MCF 10A (cell line): ENCODE data around the gene KDM2A. TPM values are rescaled to one million over a fixed set of nuclear protein-coding genes. Genes with fewer than 3 reads are reported as not detected.
A peak's percentile ranks its signal among the peaks of the same experiment; 100 is the strongest.

Source experiments
- BruUV-seq: library from RNA; stranded (reverse); fragments of 400-500 nt; replicated peaks from 2 replicates; lab custom pipeline; 2021; lab: Mats Ljungman, UMichigan
- CTCF ChIA-PET: fragments of 300-600 bp; sonication (Branson Sonifier 250); formaldehyde crosslinking; extraction: SDS; loops from one replicate; lab custom pipeline; 2021; ENCODE audit warnings: antibody characterized with exemption, inconsistent platforms; lab: Yijun Ruan, JAX
- POLR2A ChIA-PET: fragments of 300-600, 350-650 bp; sonication (Branson Sonifier 250); formaldehyde crosslinking; extraction: SDS; loops from one replicate; lab custom pipeline; 2020; ENCODE audit warnings: antibody characterized with exemption, inconsistent platforms; lab: Yijun Ruan, JAX
- DNase-seq: peaks from one replicate; pipeline ENCODE4 v3.0.0-alpha.2; 2018; ENCODE audit not compliant: unreplicated experiment
- H3K27ac Mint-ChIP-seq: one replicate; pipeline ENCODE4 v1.8.0; 2022; ENCODE audit warnings: mild to moderate bottlenecking, low read depth, mixed read lengths; ENCODE audit not compliant: unreplicated experiment
- H3K27me3 Mint-ChIP-seq: one replicate; pipeline ENCODE4 v1.8.0; 2022; ENCODE audit warnings: mixed read lengths; ENCODE audit not compliant: insufficient read depth, unreplicated experiment
- H3K36me3 Mint-ChIP-seq: one replicate; pipeline ENCODE4 v1.8.0; 2022; ENCODE audit warnings: mild to moderate bottlenecking, moderate library complexity, mixed read lengths; ENCODE audit not compliant: insufficient read depth, unreplicated experiment
- H3K4me1 Mint-ChIP-seq: one replicate; pipeline ENCODE4 v1.8.0; 2022; ENCODE audit warnings: mixed read lengths; ENCODE audit not compliant: insufficient read depth, unreplicated experiment
- H3K4me3 Mint-ChIP-seq: one replicate; pipeline ENCODE4 v1.8.0; 2022; ENCODE audit warnings: mild to moderate bottlenecking, moderate library complexity, mixed read lengths; ENCODE audit not compliant: unreplicated experiment
- H3K9me3 Mint-ChIP-seq: one replicate; pipeline ENCODE4 v1.8.0; 2022; ENCODE audit warnings: mixed read lengths; ENCODE audit not compliant: unreplicated experiment
- intact Hi-C: fragments of 100-400 bp; cut with micrococcal nuclease; formaldehyde crosslinking; loops from 2 replicates; pipeline ENCODE4 v1.14.1; 2022
- total RNA-seq: library from RNA; stranded (reverse); gene quantifications from 2 replicates; pipeline ENCODE4 v1.2.3, GENCODE V29; 2022
- TF ChIP-seq, protein P1 (sequence below): fragments of 200-600 bp; IDR thresholded peaks from one replicate; pipeline ENCODE4 v1.8.0; 2022; ENCODE audit warnings: antibody characterized with exemption, mild to moderate bottlenecking; ENCODE audit not compliant: unreplicated experiment

KDM2A gene
- total RNA-seq, 1 experiment from 2014 or later: 63.8 TPM

DNA sequence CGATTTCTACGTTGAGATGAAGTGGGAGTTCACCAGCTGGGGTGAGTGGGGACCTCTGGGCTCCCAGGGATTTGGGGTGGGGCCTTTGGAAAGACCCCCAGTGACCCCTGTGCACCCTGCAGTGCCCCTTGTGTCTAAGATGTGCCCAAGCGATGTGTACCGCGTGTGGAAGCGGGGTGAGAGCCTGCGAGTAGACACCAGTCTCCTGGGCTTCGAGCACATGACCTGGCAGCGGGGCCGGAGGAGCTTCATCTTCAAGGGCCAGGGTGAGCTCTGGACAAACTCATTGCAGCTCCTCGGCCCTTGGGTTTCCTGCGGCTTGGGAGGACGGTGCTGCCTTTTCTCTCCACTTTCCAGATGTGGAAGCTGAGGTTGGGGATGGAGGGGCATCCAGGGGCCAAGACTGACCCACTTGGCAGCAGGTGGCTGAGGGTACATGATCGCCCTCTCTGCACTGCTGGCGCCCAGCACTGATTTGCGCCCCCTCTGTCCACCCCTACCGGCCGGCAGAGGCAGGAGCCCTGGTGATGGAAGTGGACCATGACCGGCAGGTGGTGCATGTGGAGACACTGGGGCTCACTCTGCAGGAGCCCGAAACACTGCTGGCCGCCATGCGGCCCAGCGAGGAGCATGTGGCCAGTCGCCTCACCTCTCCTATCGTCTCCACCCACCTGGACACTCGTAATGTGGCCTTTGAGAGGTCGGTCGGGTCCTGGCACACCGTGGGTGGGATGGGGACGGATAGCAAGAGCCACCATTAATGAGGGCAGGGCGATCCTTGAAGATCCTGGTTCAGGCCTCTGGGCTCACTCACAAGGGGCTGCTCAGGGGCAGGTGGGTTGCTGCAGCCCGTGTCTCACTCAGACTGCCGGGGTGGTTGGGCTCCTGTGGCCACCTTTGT, 172.7 kb downstream of the KDM2A start:
- Mint-ChIP-seq H3K4me3 (no peak overlapping the region), H3K27me3 (no peaks in the 10 kb centered on the region), H3K36me3 (peaks cover 42% of the 10 kb centered on the region), H3K27ac (no peak overlapping the region), H3K9me3 (peaks cover 10% of the 10 kb centered on the region), H3K4me1 (peaks cover 23% of the 10 kb centered on the region)
- ChIA-PET CTCF (interaction anchor here (0.6 to 1.2 kb wide), 4 partner anchors 19 to 31 kb away, joined by 3 read pairs; no protein-coding TSS in a partner anchor), POLR2A (interaction anchor here (0.6 to 4.0 kb wide), 3 partner anchors 9 to 22 kb away, joined by 3 to 36 read pairs (median 4); partner anchors contain the start of gene SSH3)
- TF ChIP-seq, protein P1, sequence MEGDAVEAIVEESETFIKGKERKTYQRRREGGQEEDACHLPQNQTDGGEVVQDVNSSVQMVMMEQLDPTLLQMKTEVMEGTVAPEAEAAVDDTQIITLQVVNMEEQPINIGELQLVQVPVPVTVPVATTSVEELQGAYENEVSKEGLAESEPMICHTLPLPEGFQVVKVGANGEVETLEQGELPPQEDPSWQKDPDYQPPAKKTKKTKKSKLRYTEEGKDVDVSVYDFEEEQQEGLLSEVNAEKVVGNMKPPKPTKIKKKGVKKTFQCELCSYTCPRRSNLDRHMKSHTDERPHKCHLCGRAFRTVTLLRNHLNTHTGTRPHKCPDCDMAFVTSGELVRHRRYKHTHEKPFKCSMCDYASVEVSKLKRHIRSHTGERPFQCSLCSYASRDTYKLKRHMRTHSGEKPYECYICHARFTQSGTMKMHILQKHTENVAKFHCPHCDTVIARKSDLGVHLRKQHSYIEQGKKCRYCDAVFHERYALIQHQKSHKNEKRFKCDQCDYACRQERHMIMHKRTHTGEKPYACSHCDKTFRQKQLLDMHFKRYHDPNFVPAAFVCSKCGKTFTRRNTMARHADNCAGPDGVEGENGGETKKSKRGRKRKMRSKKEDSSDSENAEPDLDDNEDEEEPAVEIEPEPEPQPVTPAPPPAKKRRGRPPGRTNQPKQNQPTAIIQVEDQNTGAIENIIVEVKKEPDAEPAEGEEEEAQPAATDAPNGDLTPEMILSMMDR: no peak
- DNase-seq: no peak
- intact Hi-C loops: no loop called here
- BruUV-seq: no TSS peak

- H3K27ac Mint-ChIP-seq: peak overlapping the region; percentile 13
- no peak for DNase-seq
- H3K9me3 Mint-ChIP-seq: peaks cover 14% of the 10 kb centered on the region
- no peaks in the 10 kb centered on the region for H3K27me3 Mint-ChIP-seq
- no TSS peak for BruUV-seq
- peaks cover 14% of the 10 kb centered on the region for H3K4me1 Mint-ChIP-seq
- CTCF ChIA-PET: interaction anchor here (1.2 kb wide), 1 partner anchor 31 kb away, joined by 3 read pairs; no protein-coding TSS in a partner anchor
- no peak overlapping the region for H3K4me3 Mint-ChIP-seq
- POLR2A ChIA-PET: interaction anchor here (1.1 to 4.0 kb wide), 2 partner anchors 11 to 53 kb away, joined by 3 to 36 read pairs; partner anchors contain the start of gene SSH3
- TF ChIP-seq, protein P1: no peak
- intact Hi-C loops: no loop called here
- H3K36me3 Mint-ChIP-seq: peaks cover 51% of the 10 kb centered on the region
These were observed 173.6 kb downstream of the KDM2A start for GRCh38 chr11:67292671-67293070.

DNA sequence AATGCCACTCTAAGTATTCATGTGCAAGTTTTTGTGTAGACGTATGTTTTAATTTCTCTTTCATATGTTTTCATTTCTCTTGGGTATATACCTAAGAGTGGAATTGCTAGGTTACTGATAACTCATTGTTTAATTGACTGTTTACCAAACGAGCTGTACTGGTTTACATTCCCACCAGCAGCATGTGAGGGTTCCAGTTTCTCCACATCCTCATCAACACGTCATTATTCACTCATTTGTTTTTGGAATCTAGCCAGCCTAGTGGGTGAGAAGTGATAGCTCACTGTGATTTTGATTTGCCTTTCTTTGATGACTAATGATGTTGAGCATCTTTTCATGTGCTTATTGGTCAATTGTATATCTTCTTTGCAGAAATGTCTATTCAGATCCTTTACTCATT, 174.0 kb downstream of the KDM2A start:
- POLR2A ChIA-PET: interaction anchor here (1.1 to 4.0 kb wide), 3 partner anchors 11 to 54 kb away, joined by 3 to 36 read pairs (median 6); partner anchors contain the start of gene SSH3
- H3K9me3 Mint-ChIP-seq: peaks cover 14% of the 10 kb centered on the region
- peaks cover 54% of the 10 kb centered on the region for H3K36me3 Mint-ChIP-seq
- peak; percentile 77 for DNase-seq
- no peak overlapping the region for H3K4me3 Mint-ChIP-seq
- H3K27me3 Mint-ChIP-seq: no peaks in the 10 kb centered on the region
- peaks cover 10% of the 10 kb centered on the region for H3K4me1 Mint-ChIP-seq
- H3K27ac Mint-ChIP-seq: peak overlapping the region; percentile 13
- no TSS peak for BruUV-seq
- TF ChIP-seq, protein P1: no peak
- CTCF ChIA-PET: interaction anchor here (0.6 to 1.2 kb wide), 3 partner anchors 17 to 1098 kb away, joined by 3 to 4 read pairs (median 4); no protein-coding TSS in a partner anchor
- intact Hi-C loops: no loop called here

GRCh38 chr11:67295846-67296245, 176.8 kb downstream of the KDM2A start:
- H3K4me1 Mint-ChIP-seq: peaks cover 10% of the 10 kb centered on the region
- no TSS peak for BruUV-seq
- intact Hi-C loops: no loop called here
- TF ChIP-seq, protein P1: no peak
- no peak for DNase-seq
- ChIA-PET POLR2A (interaction anchor here (0.8 to 1.0 kb wide), 2 partner anchors 15 to 41 kb away, joined by 3 read pairs; no protein-coding TSS in a partner anchor), CTCF (no interaction called here)
- no peak overlapping the region for H3K4me3 Mint-ChIP-seq
- peaks cover 52% of the 10 kb centered on the region for H3K36me3 Mint-ChIP-seq
- peaks cover 14% of the 10 kb centered on the region for H3K9me3 Mint-ChIP-seq
- H3K27me3 Mint-ChIP-seq: no peaks in the 10 kb centered on the region
- no peak overlapping the region for H3K27ac Mint-ChIP-seq
